GM21723 (cell line): ENCODE measurements around the gene FUT7.
"Not testable (repeated sequence)": the region's sequence is repeated elsewhere in the genome, so short reads cannot be mapped to it uniquely, and the experiment has no call there.

Experiments used
- ATAC-seq: cut with Tn5 transposase; IDR thresholded peaks from one replicate; pipeline ENCODE4 v1.9.1; 2021; ENCODE audit warnings: mild to moderate bottlenecking, moderate library complexity; ENCODE audit not compliant: unreplicated experiment

The FUT7 gene

DNA sequence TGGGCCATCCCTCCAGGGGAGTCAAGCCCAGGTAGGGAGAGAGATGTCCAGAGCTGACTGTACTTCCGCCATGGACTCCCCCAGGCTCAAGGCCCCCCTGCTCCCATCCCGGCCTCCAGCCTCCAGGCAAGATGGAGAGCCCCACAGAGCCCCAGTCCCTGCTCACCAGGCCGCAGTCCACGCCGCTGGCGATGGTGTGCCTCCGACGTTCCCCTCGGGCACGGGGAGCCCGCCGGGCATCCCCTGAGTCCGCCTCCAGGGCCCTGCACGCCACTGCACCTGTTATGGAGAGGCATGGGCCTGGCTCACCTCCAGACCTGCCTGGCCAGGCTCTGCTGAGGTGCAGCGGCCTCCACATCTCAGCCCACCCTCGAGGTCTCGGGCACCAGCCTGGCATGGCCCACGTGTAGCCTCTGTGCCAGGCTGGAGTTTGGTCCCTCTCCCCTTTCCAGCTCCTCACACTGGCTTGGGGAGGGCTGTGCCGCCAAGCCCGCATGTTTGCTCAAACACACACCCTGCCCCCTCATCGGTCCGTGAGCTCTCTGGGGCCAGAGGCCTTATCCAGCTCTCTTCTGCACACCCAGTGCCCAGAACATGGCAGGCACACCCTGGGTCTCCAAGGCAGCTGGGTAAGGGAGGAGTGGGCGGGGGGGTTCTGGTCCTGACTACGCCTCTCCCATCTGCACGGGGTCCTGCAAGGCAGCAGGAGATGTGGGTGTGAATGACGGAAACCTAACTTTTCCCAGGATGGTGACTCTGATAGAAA is 34.4 kb upstream of the FUT7 start:
- ATAC-seq = no peak

DNA sequence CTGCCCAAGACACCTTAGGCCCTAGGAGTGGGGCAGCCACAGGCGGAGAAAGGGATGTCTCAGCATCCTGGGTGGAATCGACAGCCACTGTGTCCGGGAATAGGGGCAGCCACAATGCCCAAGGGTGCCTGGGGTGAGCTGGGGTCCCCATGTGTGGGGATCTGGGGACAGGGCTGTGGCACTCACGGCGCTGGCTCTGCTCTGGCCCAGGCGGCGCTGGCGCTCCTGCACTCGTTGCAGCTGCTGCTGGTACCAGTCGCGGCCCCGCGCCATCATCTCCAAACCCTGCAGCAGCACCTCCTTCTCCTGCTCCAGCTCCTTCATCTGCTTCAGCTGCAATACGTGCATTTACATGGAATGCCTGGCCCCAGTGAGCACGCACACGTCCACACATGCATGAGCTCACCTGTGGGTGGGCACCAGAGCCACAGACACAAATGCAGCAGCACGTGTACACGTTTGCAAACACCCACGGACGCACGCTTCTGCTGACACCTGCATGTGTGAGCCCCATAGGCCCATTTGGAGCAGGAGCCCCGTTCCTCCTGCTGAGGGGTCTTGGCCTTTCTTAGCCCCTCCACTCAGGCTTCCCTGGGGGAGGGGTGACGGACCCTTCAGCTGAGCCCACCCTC is 33.6 kb upstream of the FUT7 start:
- no peak for ATAC-seq

DNA sequence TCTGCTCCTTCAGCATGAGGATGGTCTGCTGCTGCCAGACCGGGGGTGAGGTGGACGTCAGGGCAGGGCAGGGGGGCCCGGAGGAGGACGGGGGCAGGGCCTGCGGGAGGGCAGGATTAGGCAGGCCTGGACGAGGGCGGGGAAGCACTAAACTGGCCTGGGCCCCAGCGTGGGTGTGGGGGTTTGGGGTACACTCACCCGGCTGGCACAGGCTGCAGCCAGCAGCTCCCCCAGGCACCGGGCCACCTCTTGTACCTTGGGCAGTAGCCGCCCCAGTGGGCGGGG is 32.9 kb upstream of the FUT7 start:
- no peak for ATAC-seq

DNA sequence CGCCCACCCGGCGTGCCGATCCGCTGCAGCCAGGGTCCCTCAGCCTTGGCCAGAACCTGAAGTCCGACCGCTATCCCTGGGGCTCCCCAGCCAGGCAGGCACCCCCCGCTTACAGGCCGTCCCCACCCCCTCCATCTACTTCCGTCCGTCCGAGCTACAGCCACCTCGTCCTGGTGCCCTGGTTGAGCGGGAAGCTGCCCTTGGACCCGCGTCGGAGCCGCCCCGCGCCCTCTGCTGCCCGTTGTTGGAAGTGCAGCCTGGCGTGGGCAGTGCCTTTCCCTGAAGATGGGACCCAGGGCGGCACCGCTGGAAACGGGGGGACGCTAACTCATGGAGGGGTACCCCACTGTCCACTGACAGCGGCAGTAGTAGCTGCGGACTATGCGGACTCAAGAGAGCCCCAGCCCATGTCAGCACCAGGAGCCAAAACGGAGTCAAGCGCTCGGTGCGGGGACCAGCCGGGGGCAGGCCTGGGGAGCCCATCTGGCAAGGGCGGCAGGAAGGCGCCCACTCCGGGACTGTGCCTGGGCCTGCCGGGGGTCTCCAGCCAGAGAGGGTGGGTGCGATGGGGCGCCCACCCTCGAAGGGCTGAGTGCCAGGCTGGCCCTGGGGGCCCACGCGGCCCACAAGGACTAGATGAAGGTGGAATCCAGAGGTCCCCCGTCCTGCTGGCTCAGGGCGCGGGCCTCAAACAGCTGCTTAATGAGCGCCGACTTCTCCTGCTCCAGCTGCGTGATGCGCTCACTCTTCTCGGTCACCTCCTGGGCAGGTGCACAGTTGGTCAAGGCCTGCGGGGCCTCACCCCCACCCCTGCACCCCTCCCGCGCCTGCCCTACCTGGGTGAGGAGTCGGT is 32.4 kb upstream of the FUT7 start:
- ATAC-seq = no peak

DNA sequence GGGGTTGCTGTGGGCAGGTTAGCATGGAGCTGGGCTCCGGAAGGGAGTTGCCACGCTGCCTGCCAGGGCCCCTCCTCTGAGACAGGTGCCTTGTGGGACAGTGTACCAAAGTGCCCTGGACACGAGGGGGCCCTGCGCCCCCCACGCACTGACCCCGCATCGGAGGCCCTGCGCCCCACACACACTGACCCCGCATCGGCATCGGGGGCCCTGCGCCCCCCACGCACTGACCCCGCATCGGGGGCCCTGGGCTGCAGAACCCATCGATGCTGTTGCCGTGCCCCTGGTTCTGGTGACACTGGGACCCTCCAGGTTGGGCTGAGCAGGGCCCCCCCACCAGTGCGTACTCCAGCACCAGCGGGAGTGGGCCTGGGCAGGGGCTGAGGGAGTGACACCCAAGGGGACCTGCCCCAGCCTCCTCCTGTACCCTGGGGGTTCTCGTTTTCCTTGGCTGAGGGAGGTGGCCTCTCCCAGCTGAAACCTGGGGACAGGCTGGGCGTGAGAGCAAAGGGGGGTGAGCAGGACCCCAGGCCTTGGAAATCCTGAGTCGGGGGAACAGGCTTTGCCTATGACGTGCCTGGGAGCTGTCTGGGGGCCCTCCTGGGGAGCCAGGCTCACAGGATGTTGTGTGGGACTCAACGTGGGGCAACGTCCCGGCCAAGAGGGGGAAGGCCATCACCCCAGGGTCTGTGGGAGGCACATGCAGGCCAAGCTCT is 31.6 kb upstream of the FUT7 start:
- no peak for ATAC-seq

DNA sequence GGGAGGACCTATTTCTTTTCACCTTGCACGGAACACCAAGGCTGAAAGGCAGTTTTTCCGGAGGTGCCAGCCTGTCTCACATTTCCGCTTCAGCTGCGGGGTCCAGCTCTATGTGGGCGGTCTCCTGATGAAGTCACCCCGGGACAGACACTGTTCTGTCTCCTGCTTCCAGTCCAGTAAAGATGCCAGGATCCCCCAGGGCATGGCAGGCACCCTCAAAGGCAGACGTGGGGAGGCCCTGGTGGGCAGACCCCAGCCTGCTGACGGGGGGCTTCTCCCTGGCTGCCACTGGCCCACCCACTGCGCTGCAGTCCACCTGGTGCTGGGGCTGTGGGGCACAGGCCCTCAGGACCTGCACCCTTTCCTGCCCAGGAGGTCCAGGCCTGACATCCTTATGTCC is 30.9 kb upstream of the FUT7 start:
- not testable (repeated sequence) for ATAC-seq

DNA sequence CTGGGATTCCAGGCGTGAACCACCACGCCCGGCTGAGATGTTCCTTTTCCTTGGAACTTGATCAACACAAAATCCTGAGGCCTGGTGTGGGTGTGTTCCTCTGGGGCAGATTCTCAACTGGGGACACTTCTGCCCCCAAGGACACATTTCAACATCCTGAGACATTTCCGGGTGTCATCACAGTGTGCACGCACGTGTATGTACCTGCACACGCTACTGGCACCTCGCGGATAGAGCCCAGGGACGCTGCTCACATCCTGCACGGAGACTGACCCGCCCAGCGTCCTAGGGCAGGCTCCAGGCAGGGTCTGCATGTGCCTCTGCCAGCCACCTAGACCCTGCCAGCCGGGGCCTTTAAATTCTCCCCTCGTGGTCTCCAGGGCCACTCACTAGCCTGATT is 30.5 kb upstream of the FUT7 start:
- no peak for ATAC-seq

DNA sequence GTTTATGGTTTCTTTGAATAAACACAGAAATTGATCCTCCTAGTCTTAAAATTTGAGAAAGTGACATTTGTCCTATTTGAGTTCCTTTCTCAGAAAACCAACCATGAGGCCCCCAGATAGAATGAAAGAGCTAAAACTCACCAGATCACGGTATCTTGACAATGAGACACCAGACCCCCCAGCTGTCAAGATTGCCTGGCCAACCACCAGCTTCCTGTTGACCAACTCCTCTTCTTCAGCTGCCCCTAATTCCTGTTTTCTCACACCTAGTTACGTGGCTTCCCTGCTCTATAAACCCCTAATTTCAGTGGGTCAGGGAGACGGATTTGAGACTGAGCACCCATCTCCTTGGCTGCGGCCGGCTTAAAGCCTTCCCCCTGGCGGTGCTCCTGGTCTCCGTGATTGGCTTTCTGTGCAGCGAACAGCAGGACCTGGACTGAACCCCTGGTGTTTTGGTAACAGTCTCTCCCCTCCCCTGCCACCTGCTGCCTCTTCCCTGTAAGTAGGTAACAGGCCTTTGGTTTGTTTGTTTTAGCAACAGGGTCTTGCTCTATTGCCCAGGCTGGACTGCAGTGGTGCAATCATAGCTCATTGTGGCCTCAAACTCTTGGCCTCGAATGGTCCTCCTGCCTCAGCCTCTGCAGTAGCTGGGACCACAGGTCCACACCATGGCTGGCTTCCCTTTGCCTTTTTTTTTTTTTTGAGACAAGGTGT is 26.8 kb upstream of the FUT7 start:
- ATAC-seq = no peak

DNA sequence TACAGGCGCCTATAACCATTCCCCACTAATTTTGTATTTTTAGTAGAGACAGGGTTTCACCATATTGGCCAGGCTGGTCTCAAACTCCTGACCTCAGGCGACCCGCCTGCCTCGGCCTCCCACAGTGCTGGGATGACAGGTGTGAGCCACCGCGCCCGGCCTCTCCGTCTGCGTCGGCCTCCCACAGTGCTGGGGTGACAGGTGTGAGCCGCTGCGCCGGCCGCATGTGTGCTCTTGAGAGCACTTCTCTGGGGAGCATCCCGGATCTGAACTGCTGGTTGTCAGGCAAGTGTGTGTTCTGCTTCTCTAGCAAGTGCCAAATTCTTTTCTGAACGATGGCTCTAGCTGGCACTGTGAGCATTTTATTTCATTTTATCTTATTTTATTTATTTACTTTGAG is 25.7 kb upstream of the FUT7 start:
- ATAC-seq = no peak

DNA sequence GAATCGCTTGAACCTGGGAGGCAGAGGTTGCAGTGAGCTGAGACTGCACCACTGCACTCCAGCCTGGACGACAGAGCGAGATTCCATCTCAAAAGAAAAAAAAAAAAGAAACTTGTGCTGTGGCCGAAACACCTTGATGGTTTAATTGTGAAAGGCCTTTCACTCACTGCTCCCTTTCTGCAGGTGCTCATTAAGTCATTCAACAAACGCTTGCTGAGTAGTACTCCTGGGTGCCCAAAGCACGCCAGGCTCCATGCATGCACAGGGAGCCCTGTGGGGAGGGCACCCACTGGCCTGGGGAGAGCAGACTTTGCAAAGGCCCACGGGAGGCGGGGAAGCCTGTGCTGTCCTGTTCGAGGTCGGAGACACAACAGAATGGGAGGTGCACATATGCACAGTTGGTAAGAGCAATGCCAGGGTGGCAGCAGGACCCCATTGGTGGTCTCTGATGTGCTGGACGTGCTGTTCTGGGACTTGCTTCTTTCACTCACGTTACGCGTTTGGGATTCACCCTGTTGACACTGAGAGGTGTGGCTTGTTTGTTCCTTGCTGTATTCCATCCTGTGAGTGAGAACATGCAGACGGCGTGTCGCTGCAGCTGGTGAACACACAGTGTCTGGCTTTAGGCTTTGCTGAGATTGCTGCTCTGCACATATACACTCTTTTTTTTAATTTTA is 25.0 kb upstream of the FUT7 start:
- ATAC-seq = no peak

DNA sequence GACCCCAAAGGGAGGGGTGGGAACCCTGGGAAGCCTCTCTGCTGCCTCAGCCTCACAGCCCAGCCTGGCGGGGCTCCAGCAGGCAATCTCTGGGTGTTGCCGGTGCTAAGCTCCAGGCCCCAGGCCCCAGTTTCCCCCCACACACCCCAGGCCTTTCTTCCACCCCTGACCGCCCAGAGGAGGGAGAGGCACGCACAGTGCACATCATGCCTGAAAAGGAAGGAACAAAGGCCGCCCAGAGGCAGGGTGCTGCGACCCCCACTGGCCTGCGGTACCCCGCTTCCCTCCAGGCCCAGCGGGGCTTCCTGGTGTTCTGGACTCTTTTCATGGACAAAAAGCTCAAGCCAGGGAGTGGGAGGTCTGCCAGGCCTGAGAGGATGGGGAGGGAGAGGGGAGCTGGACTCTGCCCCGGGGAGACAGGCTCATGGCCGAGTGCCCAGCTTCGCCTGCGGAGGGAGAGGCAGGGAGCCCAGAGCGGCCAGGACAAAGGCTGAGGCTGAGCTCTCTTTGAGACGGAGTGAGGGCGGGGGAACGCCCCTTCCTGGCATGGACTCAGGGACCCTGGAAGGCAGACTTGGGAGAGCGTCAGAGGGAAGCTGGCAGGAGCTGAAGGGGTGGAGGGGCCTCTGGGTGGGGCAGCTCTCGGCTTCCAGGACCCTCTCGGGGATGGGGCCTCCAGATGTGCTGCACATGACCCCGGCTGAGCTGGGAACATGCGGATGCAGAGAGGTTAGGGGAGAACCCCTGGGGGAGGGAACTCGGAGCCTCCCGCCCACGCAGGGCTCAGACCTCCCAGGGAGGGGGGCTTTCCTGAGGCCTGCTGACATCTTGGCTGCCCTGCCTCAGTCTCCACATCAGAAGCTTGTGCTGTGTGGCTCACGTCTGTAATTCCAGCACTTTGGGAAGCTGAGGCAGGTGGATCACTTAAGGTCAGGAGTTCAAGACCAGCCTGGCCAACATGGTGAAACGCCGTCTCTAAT is 23.8 kb upstream of the FUT7 start:
- ATAC-seq = no peak

DNA sequence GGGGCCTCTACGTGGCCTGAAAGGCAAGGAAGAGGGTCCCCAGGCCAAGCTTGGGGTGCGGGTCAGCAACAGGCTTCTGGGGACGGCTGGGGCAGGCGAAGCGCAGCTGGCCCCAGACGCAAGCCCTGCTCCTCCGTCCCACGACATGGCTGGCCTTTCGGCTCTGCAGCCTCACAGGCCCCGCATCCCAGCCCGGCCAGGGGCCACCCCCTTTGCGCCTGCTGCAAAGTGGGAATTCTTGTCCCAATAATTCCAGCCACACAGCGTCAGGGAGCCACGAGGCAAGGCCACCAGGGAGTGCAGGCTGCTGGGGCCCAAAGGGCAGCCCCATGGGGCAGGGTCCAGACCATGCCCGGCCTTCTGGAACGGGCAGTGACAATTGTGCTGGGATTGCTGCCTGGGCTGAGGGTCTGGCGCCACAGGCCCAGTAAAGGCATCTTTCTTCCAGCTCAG is 23.1 kb upstream of the FUT7 start:
- ATAC-seq = no peak

DNA sequence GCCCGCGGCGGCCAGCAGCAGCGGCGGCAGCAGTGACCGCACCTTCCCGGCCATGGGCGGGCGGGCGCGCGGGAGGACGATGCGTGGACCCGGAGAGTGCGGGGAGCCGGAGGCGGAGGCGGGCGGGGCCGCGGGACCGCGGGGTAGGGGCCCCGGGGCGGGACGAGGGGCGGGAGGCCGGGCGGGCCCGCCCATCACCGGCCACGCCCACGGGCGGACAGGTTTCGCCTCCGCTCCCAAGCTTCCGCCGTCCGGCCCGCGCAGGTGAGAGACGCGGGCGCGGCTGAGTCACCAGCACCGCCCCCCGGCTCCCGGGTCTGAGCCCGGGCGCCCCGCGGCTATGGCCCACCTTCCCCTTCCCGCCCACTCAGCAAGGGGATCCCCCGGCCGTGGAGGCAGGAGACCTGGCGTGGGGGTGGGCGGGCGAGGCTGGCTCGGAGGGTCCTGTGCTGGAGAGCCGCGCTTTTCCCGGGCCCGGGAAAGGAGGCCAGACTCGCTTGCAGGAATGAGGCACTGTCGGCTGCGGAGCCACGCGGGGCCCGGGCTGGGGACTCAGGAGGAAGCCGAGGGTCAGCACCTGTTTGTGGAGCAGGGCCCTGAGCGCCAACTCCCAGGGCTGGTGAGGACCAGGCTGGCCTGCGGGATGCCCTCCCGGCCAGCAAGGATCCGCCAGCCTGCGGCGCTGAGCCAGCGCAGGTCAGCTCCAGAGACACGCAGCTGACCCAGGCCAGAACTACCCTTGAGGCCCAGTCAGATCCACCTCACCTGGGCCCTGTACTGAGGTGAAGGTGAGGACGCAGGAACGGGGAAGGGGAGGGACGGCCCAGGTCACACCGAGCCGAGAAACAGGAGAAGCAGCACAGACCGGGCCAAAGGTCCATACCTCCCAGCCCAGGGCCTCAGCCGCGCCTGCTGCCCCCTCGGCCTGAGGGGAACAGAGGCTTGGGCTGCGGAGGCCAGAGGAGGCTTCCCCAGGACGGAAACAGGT is 22.4 kb upstream of the FUT7 start, which contains the start of gene ENTPD2:
Gene ENTPD2, minus strand, starts transcription at position 118 of the 988 bp plus-strand sequence. Its CDS starts 64 bp downstream, at position 54.
- no peak for ATAC-seq

DNA sequence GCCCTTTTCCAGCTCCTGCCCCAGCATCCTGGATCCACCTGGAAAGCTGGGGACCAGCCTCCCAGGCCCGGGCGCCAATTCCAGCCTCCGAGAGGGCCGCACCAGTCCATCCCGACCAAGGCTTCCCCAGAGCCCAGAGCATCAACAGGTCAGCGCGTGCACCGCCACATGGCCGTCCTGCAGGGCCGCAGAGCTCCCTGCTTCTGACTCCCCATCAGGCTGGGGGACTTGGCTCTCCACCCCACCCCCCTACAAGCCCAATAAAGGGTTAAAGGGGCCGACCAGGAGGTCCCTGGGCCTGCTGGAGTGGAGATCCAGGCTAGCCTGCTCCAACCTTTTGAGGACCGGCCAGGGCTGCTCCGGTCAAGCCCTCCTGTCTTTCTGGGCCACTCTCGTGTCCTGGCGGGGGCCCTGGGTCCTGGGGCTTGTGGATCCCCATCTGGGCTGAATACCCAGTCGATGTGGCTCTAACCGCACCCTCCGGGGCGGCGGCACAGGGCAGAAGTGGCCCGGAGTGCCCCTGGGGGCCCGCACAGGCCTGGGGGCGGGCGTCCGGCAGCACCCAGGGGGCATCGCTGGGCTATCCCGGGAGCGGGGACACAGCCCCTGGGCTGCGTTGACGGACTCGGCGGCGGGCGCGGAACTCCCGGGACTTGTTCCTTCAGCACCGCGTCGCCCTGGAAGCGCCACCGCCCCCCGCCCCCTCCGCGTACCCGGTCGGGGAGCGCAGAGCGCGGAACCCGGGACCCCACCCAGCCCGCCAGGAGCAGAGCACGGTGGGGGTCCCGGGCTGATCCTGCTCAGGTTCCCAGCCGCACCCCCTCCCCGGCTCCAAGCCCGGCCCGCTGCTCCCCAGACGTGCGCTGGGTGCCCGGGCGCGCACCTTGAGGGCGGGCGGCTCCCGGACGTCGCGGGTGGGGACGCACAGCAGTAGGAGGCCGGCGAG is 21.4 kb upstream of the FUT7 start:
- no peak for ATAC-seq

DNA sequence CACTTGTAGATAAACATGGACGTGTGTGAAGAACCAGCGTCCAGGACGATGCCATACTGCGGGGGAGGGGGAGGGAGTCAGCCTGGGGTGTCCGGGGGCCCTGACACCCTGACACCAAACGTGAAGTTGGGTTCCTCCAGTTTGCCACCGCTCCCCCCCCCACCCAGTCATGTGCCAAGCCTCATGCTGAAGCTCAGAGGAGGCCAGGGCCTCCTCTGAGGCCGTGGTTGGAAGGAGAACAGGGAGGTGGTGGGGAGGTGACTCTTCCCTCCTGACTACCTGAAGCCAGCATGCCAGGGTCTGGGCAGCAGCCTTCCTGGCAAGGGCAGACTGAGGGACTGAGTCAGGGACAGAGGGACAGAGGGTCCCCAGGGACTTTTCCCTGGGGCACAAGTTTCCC is 20.4 kb upstream of the FUT7 start:
- no peak for ATAC-seq

DNA sequence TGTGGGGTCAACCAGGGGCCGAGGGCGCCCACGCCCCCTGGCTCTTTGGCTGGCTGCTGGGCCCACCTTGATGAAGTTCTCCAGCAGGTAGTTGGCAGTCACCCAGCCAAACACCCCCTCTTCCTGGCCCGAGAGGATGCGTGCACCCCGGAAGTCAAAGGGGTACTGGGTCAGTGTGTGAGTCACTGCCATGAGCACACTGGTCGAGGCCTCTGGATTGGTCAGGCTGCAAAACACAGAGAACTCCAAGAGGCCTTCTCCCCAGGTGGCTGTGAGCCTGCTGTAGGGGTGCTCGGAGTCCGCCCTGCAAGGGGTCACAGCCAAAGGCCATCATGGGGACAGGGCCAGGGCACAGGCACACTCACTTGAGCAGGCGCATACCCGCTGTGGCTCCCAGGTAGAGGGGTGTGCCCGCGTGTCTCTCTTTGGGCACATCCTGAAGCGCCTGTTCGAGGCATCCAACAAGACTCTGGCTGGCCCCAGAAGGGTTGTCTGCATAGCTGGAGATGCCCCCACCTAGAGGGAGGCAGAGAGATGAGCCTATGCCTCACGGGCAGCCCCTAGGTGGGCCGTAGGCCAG is 19.3 kb upstream of the FUT7 start:
- no peak for ATAC-seq
